Stimulated activated memory B cell treated with anti-CD40 and anti-IgM and Interleukin-4, amounts not matched to agents 10 μg/mL and 1 μg/mL and 100 μg/mL, for 72 hours (primary cell): Measurements from ENCODE around the gene SKAP2.

Experiments used
- ATAC-seq: fragments of 150-1000 bp; cut with Tn5 transposase; 2 replicates; pipeline ENCODE4 v1.10.0; 2021
- H3K27ac Mint-ChIP-seq: one replicate; pipeline ENCODE4 v1.8.0; 2022; ENCODE audit warnings: mild to moderate bottlenecking, mixed read lengths
- H3K27me3 Mint-ChIP-seq: one replicate; pipeline ENCODE4 v1.8.0; 2022; ENCODE audit warnings: mixed read lengths
- H3K36me3 Mint-ChIP-seq: one replicate; pipeline ENCODE4 v1.8.0; 2022; ENCODE audit warnings: mixed read lengths
- H3K4me1 Mint-ChIP-seq: one replicate; pipeline ENCODE4 v1.8.0; 2022; ENCODE audit warnings: mixed read lengths
- H3K4me3 Mint-ChIP-seq: one replicate; pipeline ENCODE4 v1.8.0; 2022; ENCODE audit warnings: mild to moderate bottlenecking, moderate library complexity, mixed read lengths
- H3K9me3 Mint-ChIP-seq: one replicate; pipeline ENCODE4 v1.8.0; 2022; ENCODE audit warnings: mixed read lengths

Gene SKAP2

GRCh38 chr7:26683277-26683676 is 181.1 kb downstream of the SKAP2 start:
- H3K36me3 Mint-ChIP-seq, result peaks cover 21% of the 10 kb centered on the region
- peaks cover 2% of the 10 kb centered on the region for H3K4me1 Mint-ChIP-seq
- H3K4me3 Mint-ChIP-seq, result no peak overlapping the region
- H3K9me3 Mint-ChIP-seq, result no peaks in the 10 kb centered on the region
- no peak for ATAC-seq
- no peaks in the 10 kb centered on the region for H3K27me3 Mint-ChIP-seq
- no peak overlapping the region for H3K27ac Mint-ChIP-seq

GRCh38 chr7:26681819-26682418 is 182.5 kb downstream of the SKAP2 start:
- peaks cover 22% of the 10 kb centered on the region for H3K36me3 Mint-ChIP-seq
- no peak overlapping the region for H3K27ac Mint-ChIP-seq
- ATAC-seq, result no peak
- H3K4me1 Mint-ChIP-seq, result no peaks in the 10 kb centered on the region
- H3K9me3 Mint-ChIP-seq, result no peaks in the 10 kb centered on the region
- H3K4me3 Mint-ChIP-seq, result no peak overlapping the region
- H3K27me3 Mint-ChIP-seq, result no peaks in the 10 kb centered on the region

- Mint-ChIP-seq H3K4me3 (no peak overlapping the region), H3K36me3 (peaks cover 29% of the 10 kb centered on the region), H3K9me3 (no peaks in the 10 kb centered on the region), H3K27me3 (no peaks in the 10 kb centered on the region), H3K4me1 (no peaks in the 10 kb centered on the region), H3K27ac (no peak overlapping the region)
- ATAC-seq, result no peak
Observed at GRCh38 chr7:26680587-26680986, 183.8 kb downstream of the SKAP2 start.

GRCh38 chr7:26675143-26675887 is 189.1 kb downstream of the SKAP2 start:
- ATAC-seq, result no peak
- H3K4me1 Mint-ChIP-seq, result peaks cover 5% of the 10 kb centered on the region
- no peaks in the 10 kb centered on the region for H3K9me3 Mint-ChIP-seq
- H3K27me3 Mint-ChIP-seq, result no peaks in the 10 kb centered on the region
- no peak overlapping the region for H3K27ac Mint-ChIP-seq
- no peak overlapping the region for H3K4me3 Mint-ChIP-seq
- peaks cover 26% of the 10 kb centered on the region for H3K36me3 Mint-ChIP-seq

GRCh38 chr7:26673858-26674257 is 190.5 kb downstream of the SKAP2 start:
- Mint-ChIP-seq H3K4me3 (no peak overlapping the region), H3K9me3 (no peaks in the 10 kb centered on the region), H3K4me1 (peaks cover 5% of the 10 kb centered on the region), H3K27me3 (no peaks in the 10 kb centered on the region), H3K36me3 (peaks cover 21% of the 10 kb centered on the region), H3K27ac (no peak overlapping the region)
- no peak for ATAC-seq

- ATAC-seq, result no peak
- H3K4me3 Mint-ChIP-seq, result no peak overlapping the region
- H3K27ac Mint-ChIP-seq, result no peak overlapping the region
- H3K9me3 Mint-ChIP-seq, result no peaks in the 10 kb centered on the region
- H3K36me3 Mint-ChIP-seq, result peaks cover 19% of the 10 kb centered on the region
- H3K27me3 Mint-ChIP-seq, result no peaks in the 10 kb centered on the region
- peaks cover 5% of the 10 kb centered on the region for H3K4me1 Mint-ChIP-seq
Observed at GRCh38 chr7:26673271-26673670, 191.1 kb downstream of the SKAP2 start.

- Mint-ChIP-seq H3K36me3 (peaks cover 12% of the 10 kb centered on the region), H3K27ac (no peak overlapping the region), H3K9me3 (no peaks in the 10 kb centered on the region), H3K4me3 (no peak overlapping the region), H3K27me3 (no peaks in the 10 kb centered on the region), H3K4me1 (peaks cover 5% of the 10 kb centered on the region)
- ATAC-seq, result no peak
Observed at GRCh38 chr7:26670841-26671240, 193.5 kb downstream of the SKAP2 start.

- H3K27ac Mint-ChIP-seq, result no peak overlapping the region
- H3K4me3 Mint-ChIP-seq, result no peak overlapping the region
- no peak for ATAC-seq
- no peaks in the 10 kb centered on the region for H3K27me3 Mint-ChIP-seq
- H3K4me1 Mint-ChIP-seq, result peaks cover 6% of the 10 kb centered on the region
- peaks cover 11% of the 10 kb centered on the region for H3K36me3 Mint-ChIP-seq
- H3K9me3 Mint-ChIP-seq, result no peaks in the 10 kb centered on the region
Observed at GRCh38 chr7:26670290-26670689, 194.1 kb downstream of the SKAP2 start.

GRCh38 chr7:26668821-26669220 is 195.6 kb downstream of the SKAP2 start:
- Mint-ChIP-seq H3K4me3 (no peak overlapping the region), H3K27ac (no peak overlapping the region), H3K4me1 (peaks cover 7% of the 10 kb centered on the region), H3K9me3 (no peaks in the 10 kb centered on the region), H3K27me3 (no peaks in the 10 kb centered on the region), H3K36me3 (peaks cover 5% of the 10 kb centered on the region)
- no peak for ATAC-seq

- ATAC-seq, result peak; percentile 24
- peaks cover 5% of the 10 kb centered on the region for H3K36me3 Mint-ChIP-seq
- H3K4me1 Mint-ChIP-seq, result peaks cover 7% of the 10 kb centered on the region
- H3K9me3 Mint-ChIP-seq, result no peaks in the 10 kb centered on the region
- no peaks in the 10 kb centered on the region for H3K27me3 Mint-ChIP-seq
- H3K27ac Mint-ChIP-seq, result no peak overlapping the region
- no peak overlapping the region for H3K4me3 Mint-ChIP-seq
Observed at GRCh38 chr7:26667514-26668133, 196.8 kb downstream of the SKAP2 start.

- Mint-ChIP-seq H3K27ac (no peak overlapping the region), H3K4me3 (no peak overlapping the region), H3K9me3 (no peaks in the 10 kb centered on the region), H3K36me3 (no peaks in the 10 kb centered on the region), H3K27me3 (no peaks in the 10 kb centered on the region), H3K4me1 (peaks cover 7% of the 10 kb centered on the region)
- ATAC-seq, result no peak
Observed at GRCh38 chr7:26664735-26665416, 199.5 kb downstream of the SKAP2 start.

- H3K36me3 Mint-ChIP-seq, result no peaks in the 10 kb centered on the region
- H3K27ac Mint-ChIP-seq, result no peak overlapping the region
- peaks cover 7% of the 10 kb centered on the region for H3K4me1 Mint-ChIP-seq
- no peak overlapping the region for H3K4me3 Mint-ChIP-seq
- H3K27me3 Mint-ChIP-seq, result no peaks in the 10 kb centered on the region
- H3K9me3 Mint-ChIP-seq, result no peaks in the 10 kb centered on the region
- ATAC-seq, result no peak
Observed at GRCh38 chr7:26664274-26664673, 200.1 kb downstream of the SKAP2 start.

- Mint-ChIP-seq H3K9me3 (no peaks in the 10 kb centered on the region), H3K4me3 (no peak overlapping the region), H3K27ac (no peak overlapping the region), H3K4me1 (peaks cover 7% of the 10 kb centered on the region), H3K27me3 (no peaks in the 10 kb centered on the region), H3K36me3 (no peaks in the 10 kb centered on the region)
- ATAC-seq, result no peak
Observed at GRCh38 chr7:26663874-26664273, 200.5 kb downstream of the SKAP2 start.

- H3K4me3 Mint-ChIP-seq, result no peak overlapping the region
- no peak overlapping the region for H3K27ac Mint-ChIP-seq
- H3K36me3 Mint-ChIP-seq, result no peaks in the 10 kb centered on the region
- ATAC-seq, result no peak
- H3K27me3 Mint-ChIP-seq, result no peaks in the 10 kb centered on the region
- peaks cover 7% of the 10 kb centered on the region for H3K4me1 Mint-ChIP-seq
- H3K9me3 Mint-ChIP-seq, result no peaks in the 10 kb centered on the region
Observed at GRCh38 chr7:26662646-26663045, 201.7 kb downstream of the SKAP2 start.

- no peak for ATAC-seq
- no peaks in the 10 kb centered on the region for H3K9me3 Mint-ChIP-seq
- no peak overlapping the region for H3K27ac Mint-ChIP-seq
- no peaks in the 10 kb centered on the region for H3K4me1 Mint-ChIP-seq
- H3K4me3 Mint-ChIP-seq, result no peak overlapping the region
- H3K36me3 Mint-ChIP-seq, result no peaks in the 10 kb centered on the region
- H3K27me3 Mint-ChIP-seq, result no peaks in the 10 kb centered on the region
Observed at GRCh38 chr7:26659121-26659520, 205.3 kb downstream of the SKAP2 start.
